Spleen (tissue), 11 donors: ENCODE measurements around the gene SPEM1. TPM values are rescaled to one million over a fixed set of nuclear protein-coding genes. Genes with fewer than 3 reads are reported as not detected.

Experiments used
- DNase-seq: peaks from one replicate; pipeline ENCODE4 v3.0.0-alpha.2; 2020
- H3K27ac ChIP-seq, 8 donors: fragments of 200-600 bp; sonication (generic) in 7 of 8; 1 replicate in 4 of 8; 2 replicates in 4 of 8; pipeline versions ENCODE4 v1.5.0 to v1.8.0; 2016 to 2021; ENCODE audit warnings: inconsistent platforms in 4 of 8, mild to moderate bottlenecking in 4 of 8, moderate library complexity in 1 of 8
- H3K27me3 ChIP-seq, 7 donors: fragments of 200-600 bp; sonication (generic) in 6 of 7; replicated peaks in 1 of 7; 1 replicate in 4 of 7; 2 replicates in 3 of 7; pipeline versions ENCODE4 v1.5.0 to v1.8.0; 2016 to 2021; ENCODE audit warnings: inconsistent platforms in 3 of 7, mild to moderate bottlenecking in 1 of 7
- H3K36me3 ChIP-seq, 6 donors: fragments of 200-600 bp; sonication (generic) in 5 of 6; 1 replicate in 4 of 6; 2 replicates in 2 of 6; pipeline versions ENCODE4 v1.5.0 to v1.8.0; 2016 to 2021; ENCODE audit warnings: inconsistent platforms in 2 of 6
- H3K4me1 ChIP-seq, 6 donors: fragments of 200-600 bp; sonication (generic) in 5 of 6; 1 replicate in 3 of 6; 2 replicates in 3 of 6; pipeline versions ENCODE4 v1.5.0 to v1.8.0; 2016 to 2021; ENCODE audit warnings: inconsistent platforms in 3 of 6
- H3K4me3 ChIP-seq, 8 donors: fragments of 200-600 bp; sonication (generic) in 7 of 8; 1 replicate in 4 of 8; 2 replicates in 4 of 8; pipeline versions ENCODE4 v1.5.0 to v1.8.0; 2016 to 2021; ENCODE audit warnings: inconsistent platforms in 4 of 8, mild to moderate bottlenecking in 4 of 8, moderate library complexity in 2 of 8
- H3K9me3 ChIP-seq, 8 donors: fragments of 200-600 bp; sonication (generic) in 7 of 8; 1 replicate in 4 of 8; 2 replicates in 4 of 8; pipeline versions ENCODE4 v1.5.0 to v1.8.0; 2016 to 2021; ENCODE audit warnings: inconsistent platforms in 4 of 8
- CTCF ChIP-seq, 11 experiments: fragments of 200-600 bp in 7 of 11; fragments of 450-650 bp in 4 of 11; sonication (generic) in 4 of 11; IDR thresholded peaks in 8 of 11; conservative IDR thresholded peaks in 3 of 11; 1 replicate in 7 of 11; 2 replicates in 4 of 11; pipeline versions ENCODE4 v1.4.0 to v1.8.0; 2016 to 2021; ENCODE audit warnings: antibody characterized with exemption in 11 of 11, inconsistent platforms in 4 of 11, mild to moderate bottlenecking in 1 of 11
- POLR2A ChIP-seq, 3 donors: fragments of 450-650 bp; IDR thresholded peaks; one replicate each; pipeline ENCODE4 v1.5.1; 2017; ENCODE audit warnings: antibody characterized with exemption in 3 of 3, mild to moderate bottlenecking in 1 of 3
- POLR2AphosphoS5 ChIP-seq, 3 donors: sonication (generic); formaldehyde crosslinking; IDR thresholded peaks; one replicate each; pipeline ENCODE4 v1.5.1; 2017; ENCODE audit warnings: antibody characterized with exemption in 3 of 3
- WGBS, 5 donors: extraction: QIAGEN DNeasy Blood & Tissue Kit in 3 of 5; methylation state at CpG; one replicate each; pipeline versions ENCODE4 v1.1.5 to v1.1.7; 2013 to 2018; 5-methylcytosine and 5-hydroxymethylcytosine counted together
- intact Hi-C: fragments of 100-400 bp; cut with DNase I; formaldehyde crosslinking; loops from one replicate; pipeline ENCODE4 v1.15.0; 2023; ENCODE audit warnings: low total_unique reads
- polyA plus RNA-seq, 3 donors: library from polyadenylated mRNA; stranded (reverse); fragments of 200-250 nt; gene quantifications; one replicate each; pipeline ENCODE4 v1.2.1, GENCODE V29; 2013
- total RNA-seq, 7 donors: library from RNA; depleted of rRNA in 3 of 7; stranded (reverse); fragments of >200 nt in 3 of 7; fragmentation: NEBNext Ultra II Directional in 4 of 7; extraction: Animal tissue kit (Norgen Biotek cat#: 25700) in 4 of 7; gene quantifications; one replicate each; pipeline versions ENCODE4 v1.1.0 to v1.2.1, GENCODE V29; 2016 to 2021
- donor health status: healthy with polysubstance abuse.
- donor health status: DM: no; HTN: no; CAD: no; lungs with moderate emphysema.
- donor health status: DM: no; HTN: no; CAD: no.
- donor health status: Bipolar disorder and iron deficiency.
- donor health status: healthy.
- donor health status: DM: no; HTN: no; CAD: no.
- donor health status: DM: yes; HTN: yes; CAD: no.

Gene SPEM1
- total and polyA plus RNA-seq, 10 donors, result not detected

- Histone ChIP-seq H3K27me3 (no peaks in the 10 kb centered on the region), H3K27ac (peak overlapping the region in 5 of 8 donors; percentile 66 to 80 (median 72)), H3K9me3 (no peaks in the 10 kb centered on the region), H3K36me3 (peaks cover 0 to 75% (median 38%) of the 10 kb centered on the region in 6 donors), H3K4me3 (no peak overlapping the region), H3K4me1 (peaks cover 6 to 55% (median 34%) of the 10 kb centered on the region in 6 donors)
- TF ChIP-seq CTCF (IDR thresholded peaks at IDR 0.05 in 8 of 11, conservative IDR thresholded peaks at IDR 0.05 in 3 of 11), result no peak
- TF ChIP-seq POLR2AphosphoS5 (IDR thresholded peaks at IDR 0.05), result peak; percentile 2 to 45 (median 30)
- no peak for TF ChIP-seq POLR2A (IDR thresholded peaks at IDR 0.05)
- 91 to 94% (median 92%) methylated on average over 22 to 33 of the region's 33 CpGs for WGBS, 5 donors
- intact Hi-C loops, result no loop called here
- DNase-seq, result peak; percentile 74
Observed at GRCh38 chr17:7465597-7466275, 45.6 kb downstream of the SPEM1 start.

- no peak for TF ChIP-seq POLR2A (IDR thresholded peaks at IDR 0.05)
- no peak for TF ChIP-seq CTCF (IDR thresholded peaks at IDR 0.05 in 8 of 11, conservative IDR thresholded peaks at IDR 0.05 in 3 of 11)
- no peak for TF ChIP-seq POLR2AphosphoS5 (IDR thresholded peaks at IDR 0.05)
- H3K27me3 ChIP-seq, result no peaks in the 10 kb centered on the region
- H3K4me3 ChIP-seq, result no peak overlapping the region
- peak overlapping the region in 7 of 8 donors; percentile 53 to 80 (median 71) for H3K27ac ChIP-seq
- no peak for DNase-seq
- intact Hi-C loops, result no loop called here
- peaks cover 7 to 61% (median 38%) of the 10 kb centered on the region in 6 donors for H3K4me1 ChIP-seq
- WGBS, 5 donors, result 71 to 81% (median 74%) methylated on average over 9 of the region's 9 CpGs
- no peaks in the 10 kb centered on the region for H3K9me3 ChIP-seq
- peaks cover 0 to 75% (median 38%) of the 10 kb centered on the region in 6 donors for H3K36me3 ChIP-seq
Observed at GRCh38 chr17:7466318-7466638, 46.2 kb downstream of the SPEM1 start.

- Histone ChIP-seq H3K9me3 (no peaks in the 10 kb centered on the region), H3K4me3 (no peak overlapping the region), H3K27me3 (no peaks in the 10 kb centered on the region), H3K36me3 (peaks cover 0 to 69% (median 37%) of the 10 kb centered on the region in 6 donors), H3K4me1 (peaks cover 12 to 66% (median 43%) of the 10 kb centered on the region in 6 donors), H3K27ac (peak overlapping the region; percentile 35 to 80 (median 68))
- 67 to 74% (median 72%) methylated on average over 15 to 16 of the region's 16 CpGs for WGBS, 5 donors
- TF ChIP-seq POLR2AphosphoS5 (IDR thresholded peaks at IDR 0.05) (peak; percentile 14 to 58 (median 38)), POLR2A (IDR thresholded peaks at IDR 0.05) (no peak)
- intact Hi-C loops, result no loop called here
- peak; percentile 75 for DNase-seq
Observed at GRCh38 chr17:7466639-7467341, 46.7 kb downstream of the SPEM1 start.

- intact Hi-C loops, result no loop called here
- Histone ChIP-seq H3K4me1 (peaks cover 17 to 73% (median 50%) of the 10 kb centered on the region in 6 donors), H3K27me3 (no peaks in the 10 kb centered on the region), H3K9me3 (no peaks in the 10 kb centered on the region), H3K27ac (peak overlapping the region in 6 of 8 donors; percentile 35 to 80 (median 72)), H3K36me3 (peaks cover 0 to 62% (median 32%) of the 10 kb centered on the region in 6 donors), H3K4me3 (no peak overlapping the region)
- DNase-seq, result no peak
- no peak for TF ChIP-seq CTCF (IDR thresholded peaks at IDR 0.05 in 8 of 11, conservative IDR thresholded peaks at IDR 0.05 in 3 of 11)
- TF ChIP-seq POLR2A (IDR thresholded peaks at IDR 0.05), result no peak
- TF ChIP-seq POLR2AphosphoS5 (IDR thresholded peaks at IDR 0.05), result no peak
- WGBS, 5 donors, result 79 to 86% (median 80%) methylated on average over 3 of the region's 3 CpGs
Observed at GRCh38 chr17:7467498-7467897, 47.4 kb downstream of the SPEM1 start.
